ENCODE data around the gene TMEM208.

Gene TMEM208

GRCh38 chr16:67237396-67238277 lies 10.7 kb downstream of the TMEM208 start:
- DNase-seq, result no peak

GRCh38 chr16:67238278-67238575 lies 11.3 kb downstream of the TMEM208 start:
- DNase-seq, result no peak

DNA sequence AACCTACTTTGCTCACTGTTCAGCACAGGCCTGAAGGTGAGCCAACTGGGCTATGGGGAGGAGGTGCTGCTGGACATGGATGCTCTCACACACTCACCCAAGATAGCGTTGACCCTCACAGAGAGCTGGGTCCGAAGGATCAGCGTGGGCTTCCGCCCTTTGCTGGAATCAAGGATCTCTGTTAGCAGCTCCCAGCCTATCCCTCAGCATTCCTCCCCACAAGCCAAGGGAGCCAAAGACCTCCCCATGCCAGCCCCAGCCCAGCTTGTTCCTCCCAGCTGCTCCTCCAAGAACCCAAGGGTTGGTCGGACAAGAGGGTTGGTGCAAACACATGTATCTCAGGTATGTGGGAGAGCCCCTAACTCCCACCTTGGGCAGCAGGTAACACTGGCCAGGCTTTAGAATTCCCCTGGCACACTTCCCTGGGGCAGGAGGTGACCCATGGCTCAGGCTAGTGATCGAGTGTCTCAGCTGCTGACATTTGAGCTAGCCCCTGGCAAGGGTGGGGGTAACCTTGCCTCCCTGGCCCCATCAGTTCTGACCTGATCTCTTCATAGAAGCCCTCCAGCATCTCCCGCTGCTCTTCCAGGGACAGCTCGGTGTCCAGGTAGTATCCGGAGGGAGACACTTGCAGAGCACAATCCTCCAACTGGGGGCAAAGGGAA lies 12.0 kb downstream of the TMEM208 start:
- DNase-seq, result no peak

DNA sequence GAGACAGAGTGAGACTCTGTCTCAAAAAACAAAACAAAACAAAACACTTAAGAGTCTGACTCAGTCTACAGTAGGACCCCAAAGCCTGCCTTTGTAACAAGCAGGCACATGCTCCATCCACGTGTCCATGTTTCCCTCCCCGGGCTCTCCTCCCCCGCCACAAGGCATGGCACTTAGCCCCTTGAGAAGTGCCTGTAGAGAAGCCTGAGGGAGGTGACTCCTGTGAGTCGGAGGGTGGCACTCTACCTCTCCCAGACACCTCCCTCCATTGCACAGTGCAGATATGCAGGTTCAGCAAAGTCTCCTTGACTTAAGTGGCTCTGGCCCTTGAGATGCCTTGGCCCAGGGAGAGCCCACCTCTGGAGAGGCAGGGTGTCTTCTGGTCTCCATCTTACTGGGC lies 13.6 kb downstream of the TMEM208 start:
- DNase-seq, result no peak

GRCh38 chr16:67241008-67241900 lies 14.3 kb downstream of the TMEM208 start:
- peak; percentile 26 to 79 (median 70) for DNase-seq

- DNase-seq, result peak in 2 of 4 experiments; percentile 21 to 26
Observed at GRCh38 chr16:67242138-67242730, 15.3 kb downstream of the TMEM208 start.

DNA sequence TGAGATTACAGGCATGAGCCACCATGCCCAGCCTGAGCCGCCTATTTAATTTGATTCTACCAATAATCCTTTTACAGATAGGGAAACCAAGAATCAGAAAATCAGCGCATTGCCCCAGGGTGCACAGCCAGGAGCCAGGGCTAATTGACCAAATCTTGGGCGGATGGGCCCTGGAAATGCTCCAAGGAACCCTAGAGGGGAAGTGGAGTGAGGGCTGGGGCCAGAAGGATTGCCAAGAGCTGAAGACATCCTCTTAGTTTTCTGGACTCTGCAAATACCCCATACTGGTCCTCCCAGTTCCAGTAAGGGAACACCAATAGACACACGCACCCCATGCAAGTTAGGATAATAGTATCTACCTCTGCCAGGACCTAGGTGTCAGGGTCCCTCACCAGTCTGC lies 16.6 kb downstream of the TMEM208 start:
- peak; percentile 73 to 84 (median 80) for DNase-seq

DNA sequence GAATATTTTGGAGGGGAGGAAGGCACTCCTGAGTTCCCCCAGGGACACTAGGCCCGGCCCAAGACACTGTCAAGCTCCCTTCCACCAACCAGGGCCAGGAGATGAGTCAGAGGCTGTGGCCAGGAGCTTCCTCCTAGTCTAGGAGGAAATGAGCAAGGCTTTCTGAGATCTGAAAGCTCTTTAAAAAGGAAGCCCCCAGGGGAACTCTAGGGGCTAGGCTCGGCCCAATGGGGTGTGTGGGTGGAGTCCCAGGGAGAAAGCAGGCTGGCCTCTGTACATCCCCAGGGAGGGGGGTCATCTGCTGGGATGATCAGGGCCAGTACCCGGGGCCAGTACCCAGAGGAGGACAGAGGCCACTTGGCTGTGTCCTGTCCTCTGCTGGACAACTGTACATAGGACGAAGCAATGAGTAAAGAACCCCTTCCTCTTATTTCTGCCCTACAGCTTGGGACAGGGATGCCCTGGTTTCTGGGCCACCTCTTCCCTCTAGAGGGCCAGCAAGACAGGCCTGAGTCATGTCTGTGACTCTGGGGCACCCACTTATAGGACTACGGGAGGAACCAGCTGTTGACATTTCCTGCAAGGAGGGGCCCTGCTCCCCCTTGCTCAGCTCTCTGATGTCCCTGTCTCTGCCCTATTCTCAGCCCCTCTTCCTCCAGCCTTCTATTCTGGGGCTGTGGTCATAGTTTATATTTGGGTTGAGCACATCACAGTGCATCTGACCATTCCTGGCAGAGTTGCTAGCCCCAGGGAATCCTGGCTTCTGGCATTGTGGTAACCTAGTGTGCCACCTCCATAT lies 17.7 kb downstream of the TMEM208 start:
- DNase-seq, result peak; percentile 91 to 98 (median 96)

DNA sequence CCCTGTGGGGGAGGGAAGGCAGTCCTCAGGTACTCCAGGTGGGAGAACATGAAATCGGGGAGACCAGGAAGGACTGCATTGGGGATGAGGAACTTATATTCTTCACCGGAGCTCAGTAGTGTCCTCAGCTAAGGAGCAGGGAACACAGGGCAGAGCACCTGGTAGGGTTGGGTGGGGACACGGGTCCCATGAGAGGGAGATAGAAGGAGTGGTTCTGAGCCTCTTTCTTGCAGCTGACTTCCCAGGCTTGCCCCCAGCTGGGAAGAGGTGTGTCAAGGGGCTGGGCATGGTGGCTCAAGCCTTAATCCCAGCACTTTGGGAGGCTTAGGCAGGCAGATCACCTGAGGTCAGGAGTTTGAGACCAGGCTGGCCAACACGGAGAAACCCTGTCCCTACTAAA lies 18.3 kb downstream of the TMEM208 start:
- DNase-seq, result no peak

DNA sequence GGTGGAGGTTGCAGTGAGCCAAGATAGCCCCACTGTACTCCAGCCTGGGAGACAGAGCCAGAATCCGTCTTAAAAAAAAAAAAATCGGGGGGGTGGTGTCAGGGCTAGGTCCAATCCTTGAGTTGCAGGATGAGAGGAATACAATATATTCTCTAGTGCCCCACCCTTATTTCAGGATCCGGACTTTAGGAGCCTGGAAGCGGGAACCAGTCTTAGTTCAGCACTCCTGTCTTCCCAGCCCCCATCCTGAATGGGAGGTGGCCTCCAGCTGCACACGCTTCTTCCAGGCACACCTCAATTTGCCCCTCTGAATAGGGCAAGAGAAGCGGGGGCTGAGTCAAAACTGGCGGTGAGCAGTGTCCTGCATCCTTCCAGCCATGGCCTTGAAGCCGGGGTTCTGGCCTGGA lies 18.7 kb downstream of the TMEM208 start:
- no peak for DNase-seq

DNA sequence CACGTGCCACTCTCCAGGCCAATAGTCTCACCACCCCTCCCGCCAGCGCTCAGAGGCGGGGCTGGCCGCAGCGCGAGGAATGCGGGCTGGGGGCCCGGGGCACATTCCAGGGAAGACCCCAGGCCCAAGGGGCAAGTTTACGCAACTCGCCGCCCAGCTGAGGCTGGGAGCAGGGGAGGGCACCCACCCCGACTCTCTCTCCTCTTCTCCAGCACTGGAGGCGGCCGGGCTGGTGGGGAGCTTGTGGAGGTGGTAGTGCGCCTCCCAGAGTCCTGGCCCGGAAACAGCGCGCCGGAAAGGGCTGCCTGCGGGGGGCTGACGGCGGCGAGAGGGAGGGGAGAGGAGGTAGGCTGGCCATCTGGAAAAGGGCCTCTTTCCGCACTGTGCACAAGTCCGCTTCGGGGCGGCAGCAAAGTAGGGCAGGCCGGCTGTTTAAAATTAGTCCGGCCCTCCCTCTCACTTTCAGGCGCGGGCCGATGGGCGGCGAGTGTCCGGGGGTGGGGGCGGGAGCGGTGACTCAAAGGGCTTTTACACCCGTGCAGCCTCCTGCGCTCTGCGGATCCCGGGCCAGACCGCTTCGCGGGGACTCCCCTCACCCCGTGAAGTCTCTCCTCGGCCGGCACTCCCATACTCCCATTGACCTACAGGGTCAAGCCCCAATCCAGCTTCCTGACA lies 19.3 kb downstream of the TMEM208 start:
- peak; percentile 64 to 88 (median 82) for DNase-seq

- no peak for DNase-seq
Observed at GRCh38 chr16:67246756-67247191, 19.8 kb downstream of the TMEM208 start.

DNA sequence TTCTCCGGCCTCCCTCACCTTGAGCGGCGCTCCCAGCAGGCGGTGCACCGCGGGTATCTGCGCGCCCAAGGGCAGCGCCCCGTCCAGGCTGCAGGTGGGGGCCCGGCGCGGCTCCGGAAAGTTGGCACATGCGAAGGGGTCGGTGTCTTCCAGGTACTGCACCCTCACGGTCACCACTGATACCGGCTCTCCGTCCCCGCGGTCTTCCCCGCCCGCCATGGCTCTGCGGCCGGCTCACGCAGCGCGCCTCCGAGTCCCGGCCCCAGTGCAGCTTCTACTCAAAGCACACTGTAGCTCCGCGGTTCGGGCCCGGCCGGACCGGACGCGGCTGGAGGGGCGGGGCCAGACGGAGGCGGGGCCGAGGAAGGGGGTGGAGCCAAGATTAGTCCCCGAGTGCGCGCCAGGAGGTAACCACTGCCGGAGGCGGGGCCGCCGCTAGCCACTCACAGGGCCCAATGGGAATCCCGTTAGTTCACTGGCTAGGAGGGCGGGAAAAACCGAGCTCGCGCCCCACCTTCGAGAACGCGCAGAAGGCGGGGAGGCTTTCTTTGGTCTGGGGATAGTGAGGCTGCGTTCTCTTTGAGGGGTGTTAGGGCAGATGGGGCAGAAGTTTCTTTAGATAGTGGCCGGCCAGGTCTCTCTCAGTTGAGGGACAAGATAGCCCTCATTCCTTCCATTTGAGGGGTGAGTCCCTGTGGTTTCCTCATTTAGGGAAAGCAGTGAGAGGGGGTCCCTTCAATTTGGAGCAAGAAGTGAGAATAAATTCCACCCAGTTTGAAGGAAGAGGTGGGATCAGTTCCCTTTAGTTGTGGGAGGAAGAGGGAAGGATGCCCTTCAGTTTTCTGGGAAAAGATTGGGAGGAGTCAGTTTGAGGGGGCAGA lies 20.5 kb downstream of the TMEM208 start, which contains the start of gene FHOD1:
Gene FHOD1, minus strand, starts transcription at position 290 of the 881 bp plus-strand sequence. Its CDS starts 71 bp downstream, at position 219.
- DNase-seq, result peak; percentile 97 to 99 (median 98)

DNA sequence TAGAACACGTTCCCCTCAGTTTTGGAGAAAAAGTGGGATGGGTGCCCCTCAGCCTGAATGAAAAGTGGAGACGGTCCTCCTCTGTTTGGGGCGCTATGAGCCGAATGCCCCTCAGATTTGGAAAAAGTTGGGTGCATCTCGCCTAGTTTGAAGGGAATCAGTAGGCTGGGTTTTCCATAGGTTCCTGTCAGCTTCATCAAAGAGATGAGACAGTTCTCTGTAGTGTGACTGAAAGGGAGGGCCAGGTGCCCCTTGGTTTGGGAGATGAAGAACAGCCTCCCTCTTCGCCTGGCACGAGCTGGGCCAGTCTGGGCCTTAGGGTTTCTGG lies 21.1 kb downstream of the TMEM208 start:
- no peak for DNase-seq

GRCh38 chr16:67248401-67249177 lies 21.7 kb downstream of the TMEM208 start, which contains the start of gene SLC9A5:
Gene SLC9A5, plus strand, starts transcription at chr16:67248979. Its CDS starts 36 bp downstream, at chr16:67249015.
- DNase-seq, result peak in 2 of 4 experiments; percentile 23 to 43

DNA sequence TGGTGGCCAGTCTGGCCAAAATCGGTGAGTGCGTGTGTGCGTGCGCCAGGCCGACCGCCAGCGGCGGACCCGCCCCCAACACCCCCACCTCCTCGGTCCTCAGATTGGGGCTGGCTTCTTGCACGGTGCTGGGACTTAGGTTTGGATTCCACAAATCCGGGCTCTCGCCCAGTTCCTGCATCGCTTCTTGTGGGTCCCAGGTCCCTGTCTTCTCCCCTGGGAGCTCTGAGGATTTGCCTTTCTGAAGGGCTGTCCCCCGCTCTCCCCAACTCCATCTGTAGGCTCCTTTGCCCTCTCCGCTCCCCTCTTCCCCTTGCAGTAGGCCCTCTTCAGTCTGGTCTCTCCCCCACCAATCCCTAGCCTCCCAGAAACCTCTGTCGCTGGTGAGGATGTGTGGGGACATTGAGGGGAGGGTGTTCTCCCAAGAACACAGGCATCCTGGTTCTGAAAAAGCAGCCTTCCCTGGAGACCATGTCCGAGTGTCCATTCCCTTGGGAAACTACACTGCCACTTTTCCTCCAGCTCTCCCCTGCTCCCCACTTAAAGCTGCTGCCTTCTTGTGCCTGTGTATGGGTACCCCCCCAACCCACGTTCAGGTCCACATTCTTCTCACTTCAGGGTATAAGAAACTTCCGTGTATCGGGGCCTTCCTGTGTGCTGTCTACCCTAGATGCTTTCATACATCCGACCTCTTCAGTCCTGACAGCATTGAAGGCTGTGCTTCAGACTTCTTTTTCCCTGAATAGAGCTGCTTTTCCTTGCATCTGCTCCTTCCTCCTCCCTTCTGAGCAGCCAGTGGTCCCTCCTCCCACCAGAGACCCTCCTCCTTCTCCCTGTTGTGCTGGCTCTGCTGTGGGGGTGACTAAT lies 22.5 kb downstream of the TMEM208 start:
- DNase-seq, result no peak

GRCh38 chr16:67250045-67250327 lies 23.1 kb downstream of the TMEM208 start:
- no peak for DNase-seq
